Retinal pigment epithelial cell (primary cell): ENCODE results near the gene POLD3.
A peak's percentile ranks its signal among the peaks of the same experiment; 100 is the strongest.

ENCODE experiments used
- DNase-seq: peaks from one replicate; pipeline ENCODE4 v3.0.0-alpha.2; 2010; ENCODE audit warnings: low read depth
- H3K4me3 ChIP-seq: 2 replicates; pipeline ENCODE4 v1.5.1; 2011; ENCODE audit warnings: mild to moderate bottlenecking, low read length, control low read depth, moderate library complexity
- TF ChIP-seq, protein P1 (sequence below): conservative IDR thresholded peaks from 2 replicates; pipeline ENCODE4 v1.5.1; 2011; ENCODE audit warnings: low read depth, low read length, control low read depth, inconsistent platforms

The POLD3 gene

DNA sequence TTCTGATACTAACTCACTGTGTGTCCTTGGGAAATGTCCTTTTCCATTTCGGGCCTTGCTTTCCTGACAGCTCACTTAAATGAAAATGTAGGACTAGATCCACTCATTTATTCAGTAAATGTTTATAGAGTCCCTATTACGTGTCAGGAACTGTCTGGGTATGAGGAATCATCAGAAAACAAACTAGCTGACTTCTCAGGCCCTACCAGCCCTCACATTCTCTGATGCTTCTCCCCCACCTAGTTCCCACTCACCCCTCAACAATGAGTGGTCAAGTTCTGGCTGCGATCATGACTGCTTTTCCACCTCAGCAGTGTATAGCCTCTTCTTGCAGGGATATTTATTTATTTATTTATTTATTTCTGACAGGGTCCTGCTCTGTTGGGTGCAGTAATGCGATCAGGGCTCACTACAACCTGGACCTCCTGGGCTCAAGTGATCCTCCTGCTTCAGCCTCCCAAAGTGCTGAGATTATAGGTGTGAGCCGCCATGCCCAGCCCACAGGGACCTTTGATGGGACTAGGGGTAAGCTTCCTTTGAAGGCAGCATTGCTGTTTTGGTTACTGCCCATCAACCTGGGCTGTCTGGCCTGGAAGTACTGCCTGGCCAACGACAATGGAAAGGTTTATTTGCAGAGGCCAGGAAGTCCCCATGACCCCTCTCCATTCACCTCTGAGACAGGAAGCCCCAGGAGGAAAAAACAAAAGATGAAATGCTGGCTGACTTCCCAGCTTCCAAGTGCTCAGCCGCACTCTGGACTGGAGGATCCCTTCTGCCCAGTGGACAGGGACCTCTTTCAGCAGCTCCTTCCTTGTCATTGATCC is 33.1 kb upstream of the POLD3 start:
- TF ChIP-seq, protein P1, sequence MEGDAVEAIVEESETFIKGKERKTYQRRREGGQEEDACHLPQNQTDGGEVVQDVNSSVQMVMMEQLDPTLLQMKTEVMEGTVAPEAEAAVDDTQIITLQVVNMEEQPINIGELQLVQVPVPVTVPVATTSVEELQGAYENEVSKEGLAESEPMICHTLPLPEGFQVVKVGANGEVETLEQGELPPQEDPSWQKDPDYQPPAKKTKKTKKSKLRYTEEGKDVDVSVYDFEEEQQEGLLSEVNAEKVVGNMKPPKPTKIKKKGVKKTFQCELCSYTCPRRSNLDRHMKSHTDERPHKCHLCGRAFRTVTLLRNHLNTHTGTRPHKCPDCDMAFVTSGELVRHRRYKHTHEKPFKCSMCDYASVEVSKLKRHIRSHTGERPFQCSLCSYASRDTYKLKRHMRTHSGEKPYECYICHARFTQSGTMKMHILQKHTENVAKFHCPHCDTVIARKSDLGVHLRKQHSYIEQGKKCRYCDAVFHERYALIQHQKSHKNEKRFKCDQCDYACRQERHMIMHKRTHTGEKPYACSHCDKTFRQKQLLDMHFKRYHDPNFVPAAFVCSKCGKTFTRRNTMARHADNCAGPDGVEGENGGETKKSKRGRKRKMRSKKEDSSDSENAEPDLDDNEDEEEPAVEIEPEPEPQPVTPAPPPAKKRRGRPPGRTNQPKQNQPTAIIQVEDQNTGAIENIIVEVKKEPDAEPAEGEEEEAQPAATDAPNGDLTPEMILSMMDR: no peak
- no peak overlapping the region for H3K4me3 ChIP-seq
- DNase-seq: no peak

DNA sequence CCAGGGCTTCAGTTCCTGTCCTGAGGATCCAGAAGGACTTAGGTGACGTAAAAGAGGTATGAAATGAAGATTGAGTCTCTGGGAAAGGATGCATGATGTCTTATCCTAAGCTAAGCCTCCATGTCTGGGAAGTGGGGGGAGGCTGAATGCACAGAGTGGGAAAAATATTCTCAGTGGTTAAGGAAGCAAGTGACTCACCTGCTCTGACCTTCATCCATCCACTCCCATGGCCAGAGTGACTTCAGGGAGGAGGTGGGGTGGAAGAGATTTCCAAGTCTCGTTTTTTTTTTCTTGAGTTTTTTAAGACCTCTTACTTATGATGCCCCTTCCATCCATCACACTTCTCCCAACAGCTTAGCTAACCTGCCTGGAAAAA is 32.5 kb upstream of the POLD3 start:
- no peak overlapping the region for H3K4me3 ChIP-seq
- no peak for DNase-seq
- TF ChIP-seq, protein P1: no peak

DNA sequence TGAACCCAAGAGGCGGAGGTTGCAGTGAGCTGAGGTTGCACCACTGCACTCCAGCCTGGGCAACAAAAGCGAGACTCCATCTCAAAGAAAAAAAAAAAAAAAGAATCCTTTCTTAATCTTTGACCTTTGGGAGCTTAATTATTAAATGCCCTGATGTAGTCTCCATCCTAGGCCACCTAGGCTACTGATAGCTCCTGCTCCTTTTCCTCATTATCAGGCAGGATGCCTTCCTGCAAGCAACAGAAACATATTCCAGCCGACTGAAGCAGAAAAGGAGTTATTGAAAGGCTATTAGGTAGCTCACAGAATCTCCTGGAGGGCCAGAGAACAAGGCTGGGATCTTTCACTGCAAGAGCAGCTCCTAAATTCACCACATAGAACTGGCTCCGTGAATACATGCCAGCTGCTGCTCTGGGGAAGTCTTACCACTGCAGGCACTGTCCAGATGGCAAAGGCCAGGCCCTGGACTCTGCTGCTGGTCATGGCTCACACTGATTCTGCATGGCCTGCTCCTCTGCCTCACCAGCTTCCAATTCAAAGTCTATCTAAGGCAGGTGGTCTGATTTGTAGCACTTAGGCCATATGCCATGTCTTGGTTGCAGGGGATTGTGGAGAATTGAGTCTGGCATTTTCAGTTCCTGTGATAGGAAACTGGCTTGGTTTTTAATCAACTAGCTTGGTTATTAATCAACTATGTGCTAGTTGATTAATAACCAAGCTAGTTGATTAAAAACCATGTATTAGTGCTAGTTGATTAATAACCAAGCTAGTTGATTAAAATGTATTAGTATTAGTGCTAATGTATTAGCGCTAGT is 26.0 kb upstream of the POLD3 start:
- no peak overlapping the region for H3K4me3 ChIP-seq
- DNase-seq: no peak
- TF ChIP-seq, protein P1: no peak

DNA sequence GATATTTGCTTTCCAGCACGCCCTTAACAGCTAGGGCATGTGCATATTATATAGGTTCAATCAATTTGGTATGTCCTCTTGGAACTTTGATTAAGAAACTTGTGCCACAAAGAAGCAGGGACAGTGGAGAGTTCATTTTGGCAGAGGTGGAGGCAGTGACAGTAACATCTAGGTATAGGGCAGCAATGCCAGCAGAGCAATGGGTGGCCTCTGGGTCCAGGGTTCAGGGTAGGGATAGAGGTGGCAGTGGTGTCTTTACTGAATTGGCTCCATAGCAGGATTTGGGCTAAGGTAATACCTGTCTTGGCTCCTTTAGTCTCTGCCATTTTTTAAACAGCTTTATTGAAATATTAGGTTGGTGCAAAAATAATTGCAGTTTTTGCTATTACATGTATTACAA is 24.4 kb upstream of the POLD3 start:
- TF ChIP-seq, protein P1: no peak
- no peak for DNase-seq
- no peak overlapping the region for H3K4me3 ChIP-seq

DNA sequence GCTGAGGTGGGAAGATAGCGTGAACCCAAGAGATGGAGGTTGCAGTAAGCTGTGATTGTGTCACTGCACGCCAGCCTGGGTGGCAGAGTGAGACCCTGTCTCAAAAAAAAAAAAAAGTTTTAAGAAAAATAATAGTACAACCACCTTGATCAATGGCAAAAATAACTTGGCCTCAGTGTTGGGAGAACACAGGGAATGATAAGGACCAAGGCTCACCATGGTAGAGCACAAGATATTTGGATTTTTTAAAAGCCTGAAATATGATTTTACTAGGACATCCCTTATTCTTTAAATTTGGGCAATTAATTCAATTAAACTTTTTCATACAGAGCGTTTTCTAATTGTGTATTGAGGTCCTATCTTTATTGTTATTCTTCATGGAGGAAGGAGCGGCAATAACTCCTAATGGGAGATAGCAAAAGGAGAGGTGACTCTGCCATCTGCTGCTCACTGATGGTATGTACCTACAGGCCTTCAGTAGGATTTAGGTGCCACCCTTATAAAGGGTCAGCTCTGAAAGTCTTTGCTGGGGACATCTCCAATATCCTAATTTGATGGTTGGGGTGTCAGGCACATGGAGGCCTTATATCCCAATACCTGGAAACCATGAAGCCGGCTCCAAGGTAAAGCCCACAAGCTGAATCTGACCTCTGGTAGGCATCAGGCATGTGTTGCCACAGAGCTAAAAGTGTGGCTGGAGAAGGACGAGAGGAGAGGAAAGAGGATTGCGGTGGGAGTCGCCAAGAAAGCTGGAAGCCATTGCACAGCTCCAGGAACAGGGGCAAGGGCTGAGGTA is 21.9 kb upstream of the POLD3 start:
- TF ChIP-seq, protein P1: peak; percentile 75
- DNase-seq: peak; percentile 14
- H3K4me3 ChIP-seq: no peak overlapping the region

DNA sequence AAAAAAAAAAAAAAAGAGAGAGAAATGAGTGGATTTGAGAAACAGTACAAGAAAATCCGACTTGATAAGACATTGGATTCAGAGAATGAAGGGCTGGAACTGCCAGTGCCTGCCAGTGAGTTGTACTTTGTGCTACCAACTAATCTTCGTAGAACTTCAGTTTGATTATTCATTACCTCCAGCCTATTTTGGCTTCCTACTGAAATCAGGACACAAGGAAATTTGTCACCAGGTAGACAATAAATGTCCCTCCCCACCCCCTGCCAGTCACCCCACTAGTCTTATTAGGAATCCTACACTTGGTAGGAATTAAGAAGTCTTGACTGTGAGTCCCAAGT is 21.4 kb upstream of the POLD3 start:
- TF ChIP-seq, protein P1: no peak
- no peak overlapping the region for H3K4me3 ChIP-seq
- no peak for DNase-seq
